Loucy (cell line): ENCODE measurements around the gene FCGR3A.
"Not testable (repeated sequence)": the region's sequence is repeated elsewhere in the genome, so short reads cannot be mapped to it uniquely, and the experiment has no call there.

Experiments used
- CTCF ChIP-seq: fragments of 200-600 bp; sonication (generic); conservative IDR thresholded peaks from 2 replicates; pipeline ENCODE4 v1.5.1; 2014; ENCODE audit warnings: mild to moderate bottlenecking, antibody characterized with exemption, low read length
- EZH2phosphoT487 ChIP-seq: fragments of 200-600 bp; IDR thresholded peaks from 2 replicates; pipeline ENCODE4 v1.6.1; 2018; ENCODE audit warnings: antibody characterized with exemption, mild to moderate bottlenecking, moderate library complexity, borderline replicate concordance

- not testable (repeated sequence) for TF ChIP-seq CTCF, EZH2phosphoT487
Observed at GRCh38 chr1:161563522-161563921, 13.9 kb upstream of the FCGR3A start.
